Fibroblast of peridontal ligament (primary cell): ENCODE measurements around the gene SURF2.

Experiments used
- DNase-seq: peaks from one replicate; pipeline ENCODE4 v3.0.0-alpha.2; 2010; ENCODE audit errors: extremely low read depth

SURF2 gene

DNA sequence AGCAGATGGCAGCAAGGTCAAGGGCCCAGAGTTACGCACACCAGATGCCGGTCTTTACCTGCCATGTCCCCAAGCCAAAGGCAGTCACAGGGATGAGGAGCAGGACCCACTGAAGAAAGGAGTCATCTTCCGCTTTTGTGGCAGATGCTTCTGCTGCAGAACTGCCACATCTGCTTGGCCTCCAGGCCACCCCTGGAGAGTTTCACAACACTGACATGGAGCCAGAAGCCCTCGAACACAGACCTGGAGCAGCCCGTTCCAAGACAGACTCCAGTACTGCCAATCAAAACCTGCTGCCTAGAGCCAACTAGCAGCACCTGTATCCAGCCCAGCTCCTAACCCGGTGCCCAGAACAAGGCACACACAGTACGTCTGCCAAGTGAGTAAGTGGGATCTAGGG lies 1.6 kb upstream of the SURF2 start:
- no peak for DNase-seq

DNA sequence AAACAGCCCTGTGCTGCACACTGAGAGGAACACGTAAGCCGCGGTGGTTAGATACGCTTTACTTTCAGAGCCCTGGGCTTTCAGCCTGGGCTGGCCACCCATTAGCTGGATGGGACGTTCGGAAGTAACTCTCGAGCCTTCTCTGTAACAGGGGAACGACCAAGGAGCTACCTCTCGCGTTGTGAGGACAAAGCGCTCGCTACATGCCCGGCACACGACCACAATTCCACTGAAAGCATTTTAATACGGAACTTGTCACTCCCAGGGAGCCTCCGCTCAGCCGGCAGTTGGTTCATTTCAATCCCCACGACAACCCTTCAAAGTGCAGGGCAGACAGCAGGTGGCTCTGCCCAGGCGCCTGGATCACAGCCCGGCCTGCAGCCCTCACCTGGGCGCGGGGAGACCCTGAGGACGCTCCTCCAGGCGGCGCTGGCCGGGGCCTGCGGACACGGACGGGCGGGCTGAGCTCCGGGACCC lies 431 bp upstream of the SURF2 start:
- DNase-seq = no peak

DNA sequence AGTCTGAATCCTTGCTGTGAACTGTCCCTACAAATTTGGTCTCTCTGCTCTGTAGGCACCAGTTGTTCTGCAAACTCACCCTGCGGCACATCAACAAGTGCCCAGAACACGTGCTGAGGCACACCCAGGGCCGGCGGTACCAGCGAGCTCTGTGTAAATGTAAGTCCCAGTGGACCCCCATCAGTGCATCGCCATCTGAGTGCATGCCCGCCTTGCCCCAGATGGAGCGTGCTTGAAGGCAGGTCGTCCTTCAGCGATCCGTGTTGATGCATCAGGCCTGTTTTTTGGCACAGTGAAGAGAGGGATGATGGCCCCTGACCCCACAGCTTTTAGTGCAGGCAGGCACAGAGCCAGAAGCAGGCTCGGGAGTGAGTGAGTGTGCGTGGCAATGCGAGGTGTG lies 1.3 kb downstream of the SURF2 start:
- no peak for DNase-seq

DNA sequence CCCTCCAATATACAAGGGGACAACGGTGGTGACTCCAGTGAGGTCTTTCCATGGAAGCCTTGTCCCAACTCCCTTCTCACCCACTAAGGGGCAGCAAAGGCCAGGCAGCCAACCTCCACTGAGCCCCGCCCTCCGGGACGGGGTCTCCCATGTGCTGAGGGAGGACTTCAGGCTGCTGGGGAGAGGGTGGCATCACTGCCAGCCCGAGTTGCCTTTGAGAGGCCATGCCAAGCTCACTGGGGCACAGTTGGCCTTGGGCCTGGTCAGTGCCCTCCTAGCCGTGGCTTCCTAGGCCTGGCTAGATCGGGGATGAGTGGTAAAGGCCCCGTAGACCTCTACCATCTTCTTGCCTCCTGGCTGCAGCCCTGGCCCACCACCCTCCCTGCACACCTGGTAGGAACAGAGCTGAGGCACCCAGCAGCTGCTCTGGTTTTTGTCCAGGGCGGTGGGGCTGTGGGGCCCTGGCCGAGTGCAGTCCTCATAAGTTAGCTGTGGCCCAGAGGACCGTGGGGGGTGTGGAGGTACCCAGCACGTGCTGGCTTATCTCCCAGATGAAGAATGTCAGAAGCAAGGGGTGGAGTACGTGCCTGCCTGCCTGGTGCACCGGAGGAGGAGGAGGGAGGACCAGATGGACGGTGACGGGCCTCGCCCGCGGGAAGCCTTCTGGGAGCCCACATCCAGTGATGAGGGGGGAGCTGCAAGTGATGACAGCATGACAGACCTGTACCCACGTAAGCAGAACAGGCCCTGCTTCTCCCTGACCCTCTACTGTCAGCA lies 3.2 kb downstream of the SURF2 start:
- DNase-seq = no peak

DNA sequence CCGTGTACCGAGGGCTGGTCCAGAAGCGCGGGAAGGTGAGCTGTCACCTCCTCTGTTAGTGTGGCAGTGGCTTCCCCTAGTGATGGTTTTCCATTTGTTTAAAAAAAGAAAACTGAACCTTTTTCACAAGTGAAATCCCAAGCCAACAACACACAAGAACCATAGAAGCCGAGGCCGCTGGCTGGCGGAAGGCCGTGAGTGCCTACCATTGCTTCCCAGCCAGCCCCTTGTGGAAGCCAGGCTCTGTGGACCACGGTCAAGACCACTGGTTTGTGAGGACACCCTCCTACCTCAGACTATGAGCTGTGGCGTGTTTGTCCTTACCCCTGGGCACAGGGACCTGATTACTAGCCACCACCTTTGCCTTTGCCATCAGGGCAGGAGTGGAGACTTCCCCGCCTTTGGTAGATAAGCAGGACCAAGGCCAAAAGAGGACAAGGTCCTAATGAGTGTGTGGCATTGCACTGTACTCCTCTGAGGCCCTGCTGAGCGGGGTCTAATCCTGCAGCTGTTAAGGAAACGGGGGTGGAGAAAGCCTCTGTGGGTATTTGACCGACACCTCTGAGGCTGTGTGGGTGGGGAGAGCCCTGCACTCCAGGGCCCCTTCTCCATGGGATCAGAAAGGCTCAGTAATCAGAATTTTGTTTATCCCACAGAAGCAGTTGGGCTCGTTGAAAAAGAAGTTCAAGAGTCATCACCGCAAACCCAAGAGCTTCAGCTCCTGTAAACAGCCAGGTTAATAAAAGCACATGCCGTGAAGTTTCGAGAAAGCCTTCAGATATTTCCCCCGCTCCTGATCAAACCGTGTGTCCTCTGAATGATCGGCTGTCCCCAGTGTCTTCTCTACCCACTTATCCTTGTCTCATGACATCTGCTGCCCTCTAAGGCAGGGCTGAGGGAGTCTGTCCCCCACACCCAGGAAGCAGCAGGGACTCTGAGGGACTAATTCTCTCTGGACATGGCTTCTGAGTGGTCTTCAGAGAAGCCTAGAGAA lies 4.3 kb downstream of the SURF2 start:
- DNase-seq = no peak

DNA sequence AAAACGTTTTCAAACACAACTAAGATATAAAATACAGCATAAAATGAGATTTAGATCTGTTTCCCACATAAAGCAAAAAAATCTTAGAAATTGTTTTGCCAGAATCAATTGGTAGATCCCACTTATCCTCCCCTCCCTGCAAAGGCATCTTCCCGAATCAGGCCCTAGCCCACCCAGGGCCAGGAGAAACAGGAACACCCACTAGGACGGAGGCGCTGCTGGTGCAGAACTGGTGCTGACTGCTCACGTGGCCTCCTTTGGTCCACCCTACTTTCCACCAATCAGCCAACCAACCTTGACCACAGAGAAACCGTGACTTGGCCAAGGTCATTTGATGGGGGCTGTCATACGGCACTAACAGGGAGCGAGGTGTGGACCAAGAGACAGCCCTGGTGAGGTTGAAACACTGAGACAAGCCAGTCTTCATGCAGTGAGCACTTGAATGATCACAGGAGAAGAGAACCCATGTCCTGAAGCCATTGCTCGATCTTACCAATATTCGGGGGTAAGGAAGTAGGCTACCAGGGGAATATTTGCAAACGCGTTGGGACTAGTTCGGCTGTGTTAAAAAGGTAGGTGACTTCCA lies 5.2 kb downstream of the SURF2 start:
- no peak for DNase-seq

DNA sequence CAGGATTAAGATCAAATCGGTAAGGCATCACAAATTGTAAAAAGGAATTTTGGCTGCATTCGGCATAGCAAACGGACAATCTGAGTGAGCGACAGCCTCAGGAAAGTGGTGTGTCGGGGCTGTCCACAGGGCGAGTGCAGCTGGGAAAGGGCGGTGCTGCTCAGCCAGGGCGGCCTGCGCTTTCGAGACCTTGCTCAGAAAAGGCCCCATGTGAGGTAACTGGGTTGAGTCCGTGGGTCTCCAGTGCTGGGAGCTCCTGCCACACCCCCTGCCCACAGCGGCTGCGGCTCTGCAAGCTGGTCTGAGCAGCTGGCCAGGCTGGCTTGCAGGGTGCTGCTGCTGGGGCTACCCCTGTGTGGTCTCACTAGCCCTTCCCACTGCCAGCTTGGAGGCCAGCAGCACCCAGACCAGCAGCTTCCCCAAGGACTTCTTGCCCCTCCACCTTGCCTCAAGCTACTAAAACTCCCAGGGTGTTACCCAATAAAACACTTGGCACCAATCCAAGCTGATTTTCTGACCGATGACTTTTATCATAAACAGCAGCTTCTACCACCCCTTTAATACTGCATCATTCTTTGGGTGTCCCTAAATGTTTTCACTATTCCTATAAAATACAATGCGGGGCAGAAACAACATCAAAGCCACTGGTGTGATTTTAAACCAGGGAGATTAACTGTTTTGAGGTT lies 6.2 kb downstream of the SURF2 start:
- DNase-seq = no peak

DNA sequence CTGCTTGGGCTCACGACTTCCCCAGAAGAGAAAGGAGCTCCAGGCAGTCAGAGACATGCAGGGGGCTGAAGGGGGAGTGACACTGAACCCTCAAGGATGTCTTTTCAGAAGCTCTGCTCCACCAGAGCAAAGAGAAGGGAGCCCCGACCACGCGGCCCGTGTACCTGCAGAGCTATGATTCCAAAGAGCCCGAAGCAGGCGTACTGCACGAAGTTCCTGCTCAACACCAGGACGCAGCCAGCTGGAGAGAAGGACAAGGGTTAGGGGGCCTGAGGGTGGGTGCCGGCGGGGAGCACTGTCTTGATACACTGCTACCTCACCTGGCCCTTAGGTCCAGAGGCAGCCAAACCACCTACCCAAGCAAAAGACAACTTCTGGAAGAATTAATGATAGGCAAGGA lies 10.1 kb downstream of the SURF2 start:
- DNase-seq = no peak

DNA sequence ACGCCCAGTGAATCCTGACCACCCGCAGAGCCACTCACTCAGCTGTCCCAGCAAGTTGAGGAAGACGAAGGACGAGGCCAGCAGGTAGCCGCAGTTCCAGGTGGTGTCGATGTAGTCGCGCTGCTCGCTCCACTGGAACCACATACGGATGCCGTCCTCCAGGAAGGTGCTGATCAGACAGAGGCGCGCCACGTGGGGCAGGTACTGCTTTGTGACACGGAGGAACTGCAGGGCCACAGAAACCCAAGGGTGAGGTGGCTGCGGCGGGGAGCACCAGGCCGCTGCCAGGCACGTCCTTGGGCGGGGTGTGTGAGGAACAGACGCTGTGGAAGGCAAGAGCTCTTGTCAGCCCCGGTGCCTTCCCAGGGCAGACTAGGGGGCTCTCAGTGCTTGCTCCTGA lies 10.9 kb downstream of the SURF2 start:
- DNase-seq = no peak

DNA sequence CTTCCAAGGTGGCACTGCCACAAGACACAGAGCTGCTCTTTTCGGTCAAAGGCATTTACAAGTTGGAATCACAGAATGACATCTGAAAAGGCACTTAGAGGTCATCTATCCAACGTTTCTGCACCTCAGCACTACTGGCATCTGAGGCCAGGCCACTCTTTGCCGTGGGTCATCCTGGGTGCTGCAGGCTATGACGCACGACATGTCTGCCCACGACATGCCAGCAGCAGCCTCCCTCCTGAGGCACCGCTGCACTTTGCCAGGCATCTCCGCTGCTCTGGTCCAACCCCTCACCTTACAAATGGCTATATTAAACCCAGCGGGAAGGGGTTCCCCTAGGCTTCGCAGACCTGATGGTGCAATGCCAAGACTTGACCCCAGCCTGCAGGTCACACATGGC lies 11.4 kb downstream of the SURF2 start:
- DNase-seq = no peak

DNA sequence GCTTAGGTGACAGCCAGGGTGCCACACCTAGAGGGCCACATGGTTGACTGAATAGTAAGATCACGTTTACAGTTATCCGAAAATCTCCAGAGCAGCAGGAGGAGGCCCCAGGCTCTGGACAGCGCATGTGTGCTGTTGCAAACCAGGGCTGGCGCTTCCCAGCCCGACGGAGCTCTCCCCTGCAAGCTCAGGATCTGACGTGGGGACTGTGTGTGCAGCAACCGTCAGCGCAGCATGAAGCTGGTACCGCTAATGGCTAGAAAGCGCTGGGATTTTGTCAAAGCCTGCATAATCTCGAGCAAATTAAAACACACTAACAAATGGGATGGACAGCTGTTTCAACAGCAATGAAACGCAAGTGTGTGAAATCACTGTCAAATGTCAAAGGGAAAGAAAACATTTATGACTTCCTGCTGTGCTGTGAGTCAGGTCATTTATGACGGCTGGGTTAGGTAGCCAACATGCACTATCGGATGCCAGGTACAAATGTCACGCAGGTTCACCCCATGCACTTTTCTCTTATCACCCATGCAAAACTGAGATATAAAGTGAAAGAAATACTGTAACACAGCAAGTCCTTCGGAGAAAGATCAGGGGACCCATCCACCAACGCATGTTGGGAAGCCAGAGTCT lies 12.0 kb downstream of the SURF2 start:
- no peak for DNase-seq

DNA sequence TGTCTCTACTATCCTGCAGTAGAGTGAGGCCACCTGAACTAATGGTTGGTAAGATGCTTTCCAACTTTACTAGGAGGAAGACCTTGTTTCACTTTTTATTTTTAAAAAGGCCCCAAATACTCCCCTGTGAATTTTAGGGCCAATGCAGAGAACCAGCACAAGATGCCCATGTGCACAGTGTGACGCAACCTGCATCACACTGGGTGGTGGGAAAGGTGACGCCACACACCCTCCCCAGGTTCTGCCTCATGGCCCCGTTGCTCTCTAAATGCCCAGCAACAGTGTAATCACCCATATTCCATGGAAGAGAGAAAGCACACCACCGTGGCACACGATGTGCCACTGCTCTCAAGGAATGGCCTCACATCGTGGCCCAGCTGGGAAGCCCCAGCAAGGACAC lies 13.1 kb downstream of the SURF2 start:
- DNase-seq = no peak

DNA sequence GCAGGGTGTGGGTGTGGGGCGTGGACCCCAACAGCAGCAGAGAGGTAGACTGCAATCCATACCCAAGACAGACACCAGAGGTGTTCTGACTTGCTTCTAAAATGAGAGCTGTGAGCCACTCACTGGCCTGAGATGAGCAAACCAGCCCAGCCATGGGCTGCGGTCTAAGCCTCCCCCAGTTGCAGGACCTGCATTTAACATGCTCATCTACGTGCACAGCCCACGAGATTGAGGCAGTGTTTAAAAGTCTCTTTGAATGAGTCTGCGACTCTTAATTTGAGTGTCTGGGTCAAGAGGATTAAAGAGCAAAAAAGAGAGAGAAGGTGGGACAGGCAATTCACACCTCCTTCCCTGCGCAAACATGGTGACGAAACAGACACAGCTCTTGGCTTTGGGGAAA lies 13.6 kb downstream of the SURF2 start:
- DNase-seq = no peak

DNA sequence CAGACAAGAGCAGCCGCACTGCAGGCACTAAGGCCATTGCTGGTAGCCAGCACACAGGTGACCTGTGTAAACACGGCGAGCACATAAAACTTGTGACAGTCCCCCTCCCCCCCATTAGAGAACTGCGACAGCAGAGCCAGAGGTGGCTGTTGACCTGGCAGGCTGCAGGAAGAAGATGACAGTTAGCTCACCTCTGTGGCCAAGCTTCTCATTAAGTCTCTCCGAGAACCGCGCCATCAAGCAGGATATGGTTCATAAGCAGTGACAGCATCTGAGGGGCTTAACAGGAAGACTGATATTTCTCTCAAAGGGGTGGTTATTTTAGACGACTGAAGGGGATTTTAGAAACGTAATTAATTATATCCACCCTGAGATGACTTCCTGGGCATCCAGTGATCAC lies 14.3 kb downstream of the SURF2 start:
- DNase-seq = no peak

DNA sequence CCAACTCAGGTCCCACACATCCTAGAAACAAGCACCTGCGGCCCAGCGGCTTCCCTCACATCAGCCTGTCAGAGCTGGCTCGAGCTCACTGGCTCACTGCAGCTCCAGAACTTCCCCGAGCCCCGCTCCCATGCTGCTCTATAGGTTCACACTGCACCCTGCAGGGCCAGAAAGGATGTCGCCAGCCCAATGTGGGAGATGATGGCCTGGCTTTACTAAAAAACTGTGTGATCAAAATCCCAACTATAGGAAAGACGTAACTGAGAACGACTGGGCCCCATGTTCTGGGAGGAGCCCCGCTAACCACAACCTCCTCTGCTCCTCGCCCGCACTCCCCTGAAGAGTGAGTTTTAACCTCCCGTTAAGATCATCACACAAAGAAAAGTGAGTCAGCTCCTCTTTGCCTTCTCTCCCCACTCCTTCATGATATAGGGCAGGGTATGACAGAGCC lies 14.9 kb downstream of the SURF2 start:
- no peak for DNase-seq

DNA sequence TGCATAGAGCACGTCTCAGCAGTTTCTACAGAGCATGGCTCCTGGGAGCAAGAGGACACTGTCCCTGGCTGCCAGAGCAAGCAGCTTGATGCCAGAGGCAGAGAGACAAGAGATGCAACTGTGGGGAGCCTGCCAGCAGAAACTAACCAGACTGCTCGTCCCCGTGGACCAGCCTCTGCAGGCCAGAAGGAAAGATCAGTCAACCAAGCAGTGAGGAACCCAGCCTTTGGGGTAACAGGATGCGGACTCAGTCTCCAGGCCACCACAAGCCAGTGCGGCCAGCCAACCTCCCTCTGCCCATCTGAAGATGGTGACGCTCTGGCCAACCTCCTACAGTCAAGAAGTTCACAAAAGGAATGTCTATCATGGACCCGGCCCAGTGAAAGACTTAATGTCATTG lies 15.8 kb downstream of the SURF2 start:
- DNase-seq = no peak

DNA sequence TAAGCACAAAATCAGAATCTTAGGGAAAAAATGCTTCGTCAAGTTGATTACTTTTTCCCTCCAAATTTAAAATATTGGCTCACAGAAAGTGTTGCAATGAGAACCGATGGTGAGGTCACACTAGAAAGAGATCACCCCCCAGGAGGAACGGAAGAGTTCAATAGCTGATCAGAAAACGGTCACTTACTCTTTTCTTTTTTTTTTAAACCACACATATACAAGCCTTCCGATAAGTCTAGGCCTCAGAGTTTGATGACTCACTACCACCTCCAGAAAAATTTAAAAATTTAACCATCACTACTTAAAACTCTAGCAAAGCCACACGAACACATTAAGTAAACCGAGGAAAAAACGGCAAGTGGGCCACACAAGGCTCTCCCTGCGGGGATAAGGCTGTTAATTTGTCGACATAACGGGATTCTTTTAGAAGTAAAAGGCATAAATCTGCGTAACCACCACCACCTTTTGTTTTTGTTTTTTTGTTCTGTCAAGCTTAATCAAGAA lies 18.3 kb downstream of the SURF2 start:
- peak; percentile 71 for DNase-seq

DNA sequence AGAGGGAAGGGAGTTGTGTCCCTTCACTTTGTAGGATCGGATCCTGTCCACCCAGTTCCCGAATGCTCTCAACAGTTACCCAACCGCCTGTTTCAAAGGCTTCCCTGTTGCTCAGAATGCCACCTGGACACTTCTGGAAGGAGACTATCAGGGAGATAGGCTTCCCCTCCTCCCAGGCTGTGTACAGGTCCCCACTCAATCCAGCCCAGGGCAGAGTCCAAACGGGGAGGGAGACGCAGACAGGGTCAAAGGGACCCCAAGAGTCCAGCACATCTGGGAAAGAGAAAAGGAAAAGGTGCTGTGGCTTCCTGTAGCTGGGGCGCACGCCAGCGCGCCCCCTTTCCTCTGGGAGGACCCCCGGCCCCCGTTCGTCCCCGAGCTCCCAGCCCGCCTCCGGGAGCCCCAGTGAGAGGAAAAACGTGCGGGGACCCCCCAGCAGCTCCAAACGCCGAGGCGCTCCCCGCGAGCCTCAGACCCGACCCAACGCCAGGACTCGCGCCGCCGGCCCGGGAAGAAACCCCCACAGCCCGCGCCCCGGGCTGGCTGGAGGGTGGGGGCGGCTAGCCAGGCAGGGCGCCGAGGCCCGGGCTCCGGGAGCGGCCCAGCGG lies 18.9 kb downstream of the SURF2 start:
- no peak for DNase-seq

DNA sequence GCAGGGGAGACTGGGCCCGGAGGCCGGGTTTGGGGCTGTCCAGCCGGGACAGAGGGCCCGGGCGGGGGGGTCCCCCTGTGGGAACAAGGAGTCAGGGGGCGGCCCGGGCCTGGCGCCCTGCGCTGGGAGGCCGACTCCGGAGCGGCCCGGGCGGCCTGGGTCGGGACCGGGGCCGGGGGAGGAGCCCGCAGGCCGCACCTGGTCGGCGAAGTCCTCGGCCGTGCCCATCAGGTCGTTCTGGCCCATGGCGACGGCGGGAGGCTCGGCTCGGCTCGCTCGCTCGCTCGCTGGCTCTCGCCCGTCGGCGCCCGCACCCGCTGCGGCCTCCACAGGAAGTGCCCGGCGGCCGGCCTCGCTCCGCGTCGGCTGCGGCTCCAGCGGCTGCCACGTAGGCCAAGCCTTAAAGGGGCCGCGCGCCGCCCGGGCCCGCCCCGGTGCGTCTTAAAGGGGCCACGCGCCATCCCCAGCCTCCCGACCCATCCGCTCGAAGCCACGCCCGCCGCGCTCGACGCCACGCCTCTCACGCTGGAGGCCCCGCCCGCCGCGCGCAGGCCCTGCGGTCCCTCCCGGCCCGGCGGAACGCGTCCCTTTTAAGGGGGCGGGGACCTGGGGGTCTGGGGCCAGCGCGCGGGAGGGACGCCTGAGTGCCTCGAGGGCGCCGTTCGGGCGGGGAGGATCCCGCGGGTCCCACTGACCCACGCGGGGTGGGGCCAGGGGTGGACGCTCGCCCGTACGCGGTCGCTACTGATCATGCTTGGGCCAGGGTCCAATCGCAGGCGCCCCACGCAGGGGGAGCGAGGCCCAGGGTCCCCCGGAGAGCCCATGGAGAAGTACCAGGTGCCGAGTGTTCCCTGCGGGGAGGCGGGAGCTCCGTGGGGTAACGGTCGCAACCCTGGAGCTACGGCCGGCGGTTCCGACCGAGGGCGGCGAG lies 19.6 kb downstream of the SURF2 start, which contains the start of the genes STKLD1 and SURF4:
STKLD1 (plus strand) TSS at position 643 of the 931 bp plus-strand sequence; CDS start at position 751, 108 bp downstream.
SURF4 (minus strand) TSS at position 337 of the 931 bp plus-strand sequence; CDS start at position 246, 91 bp downstream.
- DNase-seq = peak; percentile 92
